ENCODE measurements around the gene SORCS2.

GRCh38 chr4:7524064-7524682, 331.8 kb downstream of the SORCS2 start:
- TF ChIP-seq POLR2A (IDR thresholded peaks at IDR 0.05): no peak
- no peak for TF ChIP-seq CTCF (IDR thresholded peaks at IDR 0.05)

Data from esophagus squamous epithelium (tissue), 4 donors.